Caco-2 (cell line): Measurements from ENCODE around the gene GRK5. TPM values are rescaled to one million over a fixed set of nuclear protein-coding genes. Genes with fewer than 3 reads are reported as not detected.

Experiments used
- BruUV-seq: library from RNA; stranded (reverse); fragments of 400-500 nt; replicated peaks from 2 replicates; lab custom pipeline; 2021; lab: Mats Ljungman, UMichigan
- CTCF ChIA-PET: fragments of 300-600 bp; sonication (Branson Sonifier 250); formaldehyde crosslinking; loops from one replicate; lab custom pipeline; 2022; ENCODE audit warnings: antibody characterized with exemption; lab: Charles Lee
- POLR2A ChIA-PET: fragments of 300-600 bp; sonication (Branson Sonifier 250); formaldehyde crosslinking; loops from one replicate; lab custom pipeline; 2022; ENCODE audit warnings: antibody characterized with exemption; lab: Charles Lee
- DNase-seq, 2 experiments: peaks; one replicate each; pipeline versions ENCODE4 v3.0.0 to v3.0.0-alpha.2; 2020 to 2022
- H3K27me3 ChIP-seq: replicated peaks from 2 replicates; pipeline ENCODE4 v1.6.0; 2011; ENCODE audit warnings: low read length; ENCODE audit not compliant: control insufficient read depth, insufficient read depth
- H3K36me3 ChIP-seq: 2 replicates; pipeline ENCODE4 v1.5.1; 2011; ENCODE audit warnings: low read length; ENCODE audit not compliant: control insufficient read depth, insufficient read depth
- H3K4me1 ChIP-seq: fragments of 250-450 bp; sonication (Bioruptor Pico); 2 replicates; pipeline ENCODE4 v1.5.1; 2020; ENCODE audit warnings: mild to moderate bottlenecking
- H3K4me3 ChIP-seq: 2 replicates; pipeline ENCODE4 v1.5.1; 2011; ENCODE audit warnings: low read depth, mild to moderate bottlenecking, control low read depth, low read length
- H3K9me3 ChIP-seq: fragments of 250-450 bp; sonication (Bioruptor Pico); 2 replicates; pipeline ENCODE4 v1.5.1; 2020; ENCODE audit warnings: mild to moderate bottlenecking, moderate library complexity
- H3K27ac Mint-ChIP-seq: one replicate; pipeline ENCODE4 v1.8.0; 2022; ENCODE audit warnings: mixed read lengths; ENCODE audit not compliant: unreplicated experiment
- H3K27me3 Mint-ChIP-seq: one replicate; pipeline ENCODE4 v1.8.0; 2022; ENCODE audit warnings: mixed read lengths; ENCODE audit not compliant: insufficient read depth, unreplicated experiment
- H3K36me3 Mint-ChIP-seq: one replicate; pipeline ENCODE4 v1.8.0; 2022; ENCODE audit warnings: mild to moderate bottlenecking, mixed read lengths; ENCODE audit not compliant: insufficient read depth, unreplicated experiment
- H3K4me1 Mint-ChIP-seq: one replicate; pipeline ENCODE4 v1.8.0; 2022; ENCODE audit warnings: low read depth, mixed read lengths; ENCODE audit not compliant: unreplicated experiment
- H3K4me3 Mint-ChIP-seq: one replicate; pipeline ENCODE4 v1.8.0; 2022; ENCODE audit warnings: mild to moderate bottlenecking, moderate library complexity, mixed read lengths; ENCODE audit not compliant: unreplicated experiment
- H3K9me3 Mint-ChIP-seq: one replicate; pipeline ENCODE4 v1.8.0; 2022; ENCODE audit warnings: mixed read lengths; ENCODE audit not compliant: unreplicated experiment
- intact Hi-C: fragments of 100-400 bp; cut with micrococcal nuclease; formaldehyde crosslinking; loops from one replicate; pipeline ENCODE4 v1.10.0; 2022; ENCODE audit not compliant: unreplicated experiment
- microRNA-seq: library from miRNA; unstranded; fragments of <30 nt; microRNA quantifications from one replicate; pipeline ENCODE4 v1.2.0, GENCODE V29; 2022
- total RNA-seq: library from RNA; stranded (reverse); gene quantifications from 2 replicates; pipeline ENCODE4 v1.2.3, GENCODE V29; 2022
- TF ChIP-seq, protein P1 (sequence below), 2 experiments: fragments of 200-600 bp in 1 of 2; IDR thresholded peaks; 1 replicate in 1 of 2; 2 replicates in 1 of 2; pipeline versions ENCODE4 v1.5.1 to v1.8.0; 2011 to 2022; ENCODE audit warnings: antibody characterized with exemption in 1 of 2, control low read depth in 1 of 2, inconsistent platforms in 1 of 2, low read depth in 1 of 2, low read length in 1 of 2, mild to moderate bottlenecking in 1 of 2, moderate library complexity in 1 of 2; ENCODE audit not compliant: insufficient read depth in 1 of 2, severe bottlenecking in 1 of 2, unreplicated experiment in 1 of 2

GRK5 gene
- total RNA-seq, 1 experiment from 2014 or later: 7.7 TPM

DNA sequence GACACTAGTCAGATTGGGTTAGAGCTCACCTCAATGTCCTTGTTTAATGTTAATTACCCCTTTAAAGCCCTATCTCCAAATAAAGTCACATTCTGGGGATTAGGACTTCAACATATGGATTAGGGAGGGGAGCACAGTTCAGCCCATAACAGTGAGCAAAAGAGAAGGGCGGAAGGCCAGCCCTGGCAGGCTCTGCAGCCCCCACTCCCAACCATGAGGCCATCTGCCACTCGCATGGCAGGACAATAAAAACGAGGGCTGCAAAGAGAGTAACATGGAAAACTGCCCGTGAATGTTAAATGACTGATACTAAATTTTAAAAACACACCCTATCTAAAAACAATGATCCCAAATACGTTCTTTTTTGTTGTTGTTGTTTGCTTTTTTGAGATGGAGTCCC, 296.4 kb downstream of the GRK5 start:
- no peak overlapping the region for H3K4me3 ChIP-seq
- H3K36me3 ChIP-seq: no peaks in the 10 kb centered on the region
- no peaks in the 10 kb centered on the region for H3K4me1 Mint-ChIP-seq
- H3K27me3 Mint-ChIP-seq: no peaks in the 10 kb centered on the region
- H3K9me3 ChIP-seq: no peaks in the 10 kb centered on the region
- H3K4me3 Mint-ChIP-seq: no peak overlapping the region
- ChIA-PET CTCF (no interaction called here), POLR2A (no interaction called here)
- no peaks in the 10 kb centered on the region for H3K4me1 ChIP-seq
- H3K27me3 ChIP-seq: no peaks in the 10 kb centered on the region; the same call in 1 of the 2 replicates
- TF ChIP-seq, protein P1, sequence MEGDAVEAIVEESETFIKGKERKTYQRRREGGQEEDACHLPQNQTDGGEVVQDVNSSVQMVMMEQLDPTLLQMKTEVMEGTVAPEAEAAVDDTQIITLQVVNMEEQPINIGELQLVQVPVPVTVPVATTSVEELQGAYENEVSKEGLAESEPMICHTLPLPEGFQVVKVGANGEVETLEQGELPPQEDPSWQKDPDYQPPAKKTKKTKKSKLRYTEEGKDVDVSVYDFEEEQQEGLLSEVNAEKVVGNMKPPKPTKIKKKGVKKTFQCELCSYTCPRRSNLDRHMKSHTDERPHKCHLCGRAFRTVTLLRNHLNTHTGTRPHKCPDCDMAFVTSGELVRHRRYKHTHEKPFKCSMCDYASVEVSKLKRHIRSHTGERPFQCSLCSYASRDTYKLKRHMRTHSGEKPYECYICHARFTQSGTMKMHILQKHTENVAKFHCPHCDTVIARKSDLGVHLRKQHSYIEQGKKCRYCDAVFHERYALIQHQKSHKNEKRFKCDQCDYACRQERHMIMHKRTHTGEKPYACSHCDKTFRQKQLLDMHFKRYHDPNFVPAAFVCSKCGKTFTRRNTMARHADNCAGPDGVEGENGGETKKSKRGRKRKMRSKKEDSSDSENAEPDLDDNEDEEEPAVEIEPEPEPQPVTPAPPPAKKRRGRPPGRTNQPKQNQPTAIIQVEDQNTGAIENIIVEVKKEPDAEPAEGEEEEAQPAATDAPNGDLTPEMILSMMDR (IDR thresholded peaks at IDR 0.05; ENCODE audit: insufficient read depth in 1 of 2, low read depth in 1 of 2, low read length in 1 of 2, severe bottlenecking in 1 of 2, unreplicated experiment in 1 of 2): no peak
- H3K9me3 Mint-ChIP-seq: no peaks in the 10 kb centered on the region
- intact Hi-C loops: no loop called here
- DNase-seq: no peak
- no TSS peak for BruUV-seq
- H3K36me3 Mint-ChIP-seq: no peaks in the 10 kb centered on the region
- no peak overlapping the region for H3K27ac Mint-ChIP-seq

DNA sequence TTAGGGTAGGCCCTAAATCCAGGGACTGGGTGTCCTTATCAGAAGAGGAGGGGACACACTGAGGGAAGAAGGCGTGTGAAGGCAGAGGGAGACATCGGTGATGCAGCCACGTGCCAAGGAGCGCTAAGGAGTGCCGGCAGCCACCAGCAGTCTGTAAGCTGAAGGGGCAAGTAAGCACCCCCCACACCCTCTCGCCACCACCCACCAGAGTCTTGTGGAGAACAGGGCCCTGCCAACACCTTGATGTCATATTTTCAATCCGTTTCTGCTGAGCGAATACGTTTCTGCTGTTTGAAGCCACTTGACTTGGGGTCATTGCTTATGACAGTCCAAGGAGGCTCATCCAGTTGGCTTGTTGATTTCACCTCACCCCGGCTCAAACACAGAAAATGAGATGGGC, 297.3 kb downstream of the GRK5 start:
- Mint-ChIP-seq H3K4me1 (no peaks in the 10 kb centered on the region), H3K27ac (no peak overlapping the region), H3K4me3 (no peak overlapping the region), H3K36me3 (no peaks in the 10 kb centered on the region), H3K27me3 (no peaks in the 10 kb centered on the region), H3K9me3 (no peaks in the 10 kb centered on the region)
- TF ChIP-seq, protein P1 (IDR thresholded peaks at IDR 0.05; ENCODE audit: insufficient read depth in 1 of 2, low read depth in 1 of 2, low read length in 1 of 2, severe bottlenecking in 1 of 2, unreplicated experiment in 1 of 2): no peak
- no TSS peak for BruUV-seq
- Histone ChIP-seq H3K27me3 (no peaks in the 10 kb centered on the region; the same call in 1 of the 2 replicates), H3K36me3 (no peaks in the 10 kb centered on the region), H3K9me3 (no peaks in the 10 kb centered on the region), H3K4me3 (no peak overlapping the region), H3K4me1 (no peaks in the 10 kb centered on the region)
- ChIA-PET POLR2A (no interaction called here), CTCF (interaction anchor here (1.5 kb wide), 1 partner anchor 15 kb away, joined by 3 read pairs; no protein-coding TSS in a partner anchor)
- no peak for DNase-seq
- intact Hi-C loops: no loop called here

DNA sequence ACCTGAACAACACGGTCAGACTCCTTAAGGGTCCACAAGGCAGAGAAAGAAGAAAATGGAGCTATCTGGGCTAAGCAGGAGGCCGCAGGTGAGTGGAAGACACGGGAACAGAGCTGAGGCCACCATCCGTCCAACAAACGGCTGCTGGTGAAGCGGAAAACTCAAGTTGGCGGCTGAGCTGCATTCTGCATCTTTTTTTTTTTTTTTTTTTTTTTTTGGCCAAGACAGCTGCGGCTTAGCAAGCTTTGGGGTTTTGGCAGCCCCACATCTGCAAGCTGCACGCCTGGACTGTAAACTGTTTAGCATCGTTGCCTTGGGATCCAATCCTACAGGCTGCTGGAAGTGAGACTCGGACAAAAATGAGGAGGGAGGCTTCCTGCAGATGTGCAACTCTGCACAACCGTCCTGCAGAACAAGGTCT, 297.8 kb downstream of the GRK5 start:
- Histone ChIP-seq H3K27me3 (no peaks in the 10 kb centered on the region; the same call in 1 of the 2 replicates), H3K4me3 (no peak overlapping the region), H3K9me3 (no peaks in the 10 kb centered on the region), H3K4me1 (no peaks in the 10 kb centered on the region), H3K36me3 (no peaks in the 10 kb centered on the region)
- intact Hi-C loops: no loop called here
- H3K27ac Mint-ChIP-seq: no peak overlapping the region
- H3K4me1 Mint-ChIP-seq: no peaks in the 10 kb centered on the region
- TF ChIP-seq, protein P1 (IDR thresholded peaks at IDR 0.05; ENCODE audit: insufficient read depth in 1 of 2, low read depth in 1 of 2, low read length in 1 of 2, severe bottlenecking in 1 of 2, unreplicated experiment in 1 of 2): no peak
- no peaks in the 10 kb centered on the region for H3K27me3 Mint-ChIP-seq
- H3K4me3 Mint-ChIP-seq: no peak overlapping the region
- DNase-seq: no peak
- H3K9me3 Mint-ChIP-seq: no peaks in the 10 kb centered on the region
- no peaks in the 10 kb centered on the region for H3K36me3 Mint-ChIP-seq
- CTCF ChIA-PET: interaction anchor here (1.5 kb wide), 1 partner anchor 16 kb away, joined by 3 read pairs; no protein-coding TSS in a partner anchor
- BruUV-seq: no TSS peak
- POLR2A ChIA-PET: no interaction called here

Small RNA genes within 50 kb of the gene (microRNA-seq; reads per million reads assigned to microRNA genes)
- not detected for gene MIR4681

Other genes starting within 250 kb of the GRK5 start
- gene NANOS1, start 177.9 kb upstream of the GRK5 start, total RNA-seq: 4.6 and 5.9 TPM in 2 replicates
- 146 and 150 TPM in 2 replicates for gene EIF3A, start 126.8 kb upstream of the GRK5 start, total RNA-seq
- gene DENND10, start 103.5 kb upstream of the GRK5 start, total RNA-seq: 60.4 and 80.8 TPM in 2 replicates
- gene SFXN4, start 41.9 kb upstream of the GRK5 start, total RNA-seq: 45.3 and 45.9 TPM in 2 replicates
- gene PRDX3, start 28.8 kb upstream of the GRK5 start, total RNA-seq: 213 and 216 TPM in 2 replicates